ENCODE results near the gene FAM20B. TPM values are rescaled to one million over a fixed set of nuclear protein-coding genes. Genes with fewer than 3 reads are reported as not detected.
"Not testable (repeated sequence)": the region's sequence is repeated elsewhere in the genome, so short reads cannot be mapped to it uniquely, and the experiment has no call there.

FAM20B gene
- total RNA-seq (2014; rRNA removed; shearing (Covaris generic)), result 23.2 and 24.9 TPM in 2 replicates
- polyA plus RNA-seq (2015; cell fraction: cytosol; rRNA removed), result 32.9 and 39.9 TPM in 2 replicates
- 20.1 and 20.9 TPM in 2 replicates for polyA plus RNA-seq (2015; cell fraction: nucleus; rRNA removed)

- DNase-seq (ENCODE audit: low read depth), result peak; percentile 84
These were observed at the start of gene FAM20B for GRCh38 chr1:179025125-179025974. FAM20B (plus strand) TSS chr1:179025894; CDS start chr1:179043848, 17,954 bp downstream.

DNA sequence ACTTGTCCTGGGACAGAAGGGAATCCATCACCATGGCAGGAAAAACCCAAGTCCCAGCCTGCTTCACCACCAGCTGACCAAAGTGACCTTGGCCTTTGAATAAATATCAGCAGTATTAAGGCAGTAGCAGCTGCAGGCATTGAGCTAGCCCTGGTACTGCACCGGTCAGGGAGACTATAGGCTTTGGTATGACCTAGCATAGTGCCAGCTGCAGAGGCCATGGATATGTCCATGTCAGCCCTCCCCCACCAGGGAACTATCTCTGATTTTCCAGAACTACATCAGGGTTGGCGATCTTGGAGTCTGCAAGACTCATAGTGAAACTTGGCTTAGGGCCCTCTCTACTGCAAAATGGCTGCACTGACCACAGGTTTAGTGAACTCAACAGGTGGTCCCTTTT is 49.2 kb upstream of the FAM20B start:
- DNase-seq (ENCODE audit: low read depth), result no peak

- no peak for DNase-seq (ENCODE audit: low read depth)
These were observed 39.5 kb upstream of the FAM20B start for GRCh38 chr1:178986204-178986603.

GRCh38 chr1:178988198-178988597 is 37.5 kb upstream of the FAM20B start:
- not testable (repeated sequence) for DNase-seq (ENCODE audit: low read depth)

DNA sequence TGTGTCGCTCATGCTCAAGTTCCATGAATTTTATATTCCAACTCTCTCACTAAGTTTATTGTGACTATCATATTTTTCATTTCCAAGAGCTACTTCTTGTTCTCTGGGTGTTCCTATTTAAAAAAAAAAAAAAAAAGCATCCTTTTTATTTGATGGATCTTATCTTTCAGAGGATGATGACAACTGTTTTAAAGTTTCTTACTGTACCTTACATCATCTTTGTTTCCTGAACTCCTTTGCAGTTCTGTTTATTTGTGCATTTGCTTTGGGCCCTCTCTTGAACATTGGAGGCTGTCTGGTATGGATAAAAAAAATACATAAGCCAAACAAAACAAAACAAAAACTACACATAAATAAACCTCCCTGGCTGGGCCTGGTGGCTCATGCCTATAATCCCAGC is 32.1 kb upstream of the FAM20B start:
- DNase-seq (ENCODE audit: low read depth), result no peak

GRCh38 chr1:178997428-178997827 is 28.3 kb upstream of the FAM20B start:
- no peak for DNase-seq (ENCODE audit: low read depth)

DNA sequence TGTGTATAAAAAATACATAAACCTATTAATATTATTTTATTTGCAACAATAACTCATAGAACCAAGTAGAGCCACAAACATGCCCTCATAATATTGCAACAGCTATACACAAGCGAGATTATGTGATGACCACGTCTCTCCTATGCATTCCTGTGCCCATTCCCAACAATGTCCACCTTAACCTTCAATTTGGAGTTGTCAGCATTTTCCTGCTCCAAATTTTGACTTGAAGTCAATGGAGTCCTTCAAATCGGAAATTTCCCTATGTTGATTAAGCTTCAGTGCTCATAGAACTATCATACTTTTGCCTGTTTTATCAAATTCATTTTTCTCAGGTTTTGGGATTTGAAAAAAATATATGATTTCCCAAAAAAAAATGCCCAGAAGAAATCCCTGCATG is 27.4 kb upstream of the FAM20B start:
- no peak for DNase-seq (ENCODE audit: low read depth)

- no peak for DNase-seq (ENCODE audit: low read depth)
These were observed 26.6 kb upstream of the FAM20B start for GRCh38 chr1:178999061-178999460.

GRCh38 chr1:179001451-179001850 is 24.2 kb upstream of the FAM20B start:
- no peak for DNase-seq (ENCODE audit: low read depth)

DNA sequence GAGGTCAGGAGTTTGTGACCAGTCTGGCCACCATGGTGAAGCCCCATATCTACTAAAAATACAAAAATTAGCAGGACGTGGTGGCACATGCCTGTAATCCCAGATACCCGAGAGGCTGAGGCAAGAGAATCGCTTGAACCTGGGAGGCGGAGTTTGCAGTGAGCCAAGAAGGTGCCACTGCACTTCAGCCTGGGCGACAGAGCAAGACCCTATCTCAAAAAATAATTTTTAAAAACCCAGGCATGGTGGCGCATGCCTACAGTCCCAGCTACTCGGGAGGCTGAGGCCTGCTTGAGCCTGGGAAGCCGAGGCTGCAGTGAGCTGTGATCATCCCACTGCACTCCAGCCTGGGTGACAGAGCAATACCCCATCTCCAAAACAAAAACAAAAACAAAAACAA is 23.6 kb upstream of the FAM20B start:
- not testable (repeated sequence) for DNase-seq (ENCODE audit: low read depth)

GRCh38 chr1:179002552-179003345 is 22.9 kb upstream of the FAM20B start:
- peak; percentile 68 for DNase-seq (ENCODE audit: low read depth)

DNA sequence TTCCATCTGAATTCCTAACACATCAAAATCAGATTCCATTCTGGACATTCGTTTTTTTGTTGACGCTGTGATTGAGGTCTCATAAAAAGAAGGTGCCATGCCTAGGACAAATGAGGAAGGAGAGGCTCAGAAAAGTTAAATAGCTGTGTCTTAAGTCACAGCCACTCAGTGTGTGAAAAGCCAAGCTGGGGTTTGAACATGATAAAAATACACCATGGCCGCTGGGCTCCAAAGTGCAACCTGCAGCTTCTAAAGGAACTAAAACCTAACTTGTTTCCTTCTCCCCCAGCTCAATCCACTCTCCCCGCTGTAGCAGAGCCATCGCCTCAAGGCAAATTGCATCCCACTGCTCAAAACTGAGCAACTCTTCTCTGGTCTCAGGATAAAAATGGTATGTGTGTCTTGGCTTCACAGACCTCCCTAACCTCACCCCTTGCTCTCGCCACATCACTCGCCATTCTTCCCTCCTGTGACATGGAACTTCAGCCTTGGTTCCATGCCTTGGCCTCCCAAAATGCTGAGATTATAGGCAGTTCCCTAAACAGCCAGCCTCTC is 22.1 kb upstream of the FAM20B start:
- DNase-seq (ENCODE audit: low read depth), result no peak

DNA sequence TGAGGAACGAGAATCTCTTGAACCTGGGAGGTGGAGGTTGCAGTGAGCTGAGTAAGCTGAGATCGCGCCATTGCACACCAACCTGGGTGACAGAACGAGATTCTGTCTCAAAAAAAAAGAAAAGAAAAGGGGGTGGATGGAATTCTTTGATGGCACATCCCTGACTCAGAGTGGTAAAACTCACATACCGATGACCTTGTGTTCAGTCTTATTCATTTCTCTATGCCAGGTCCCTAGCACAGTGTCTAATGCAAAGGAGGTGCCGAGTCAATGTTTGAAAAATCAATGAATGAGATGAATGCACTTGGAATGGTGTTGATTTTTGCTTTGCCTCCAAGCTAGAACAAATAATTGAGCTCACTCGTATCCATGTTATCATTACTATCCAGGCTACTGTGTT is 18.5 kb upstream of the FAM20B start:
- DNase-seq (ENCODE audit: low read depth), result peak; percentile 44

DNA sequence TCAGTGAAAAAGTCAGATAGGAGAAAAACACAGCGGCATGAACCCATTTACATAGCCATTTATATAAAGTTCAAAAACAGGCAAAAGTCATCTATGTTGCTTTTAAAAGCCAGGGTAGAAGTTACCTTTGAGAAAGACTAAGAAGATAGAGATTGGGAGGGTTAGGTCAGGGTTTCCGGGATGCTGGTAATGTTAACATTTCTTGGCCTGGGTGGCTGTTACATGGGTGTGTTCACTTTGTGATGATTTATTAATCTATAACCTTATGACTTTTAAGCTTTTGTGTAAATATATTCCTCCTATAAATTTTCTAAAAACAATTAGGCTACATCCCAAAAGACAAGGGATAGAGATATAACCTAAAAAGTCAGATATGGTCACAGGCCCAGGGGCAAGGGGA is 15.0 kb upstream of the FAM20B start:
- no peak for DNase-seq (ENCODE audit: low read depth)

DNA sequence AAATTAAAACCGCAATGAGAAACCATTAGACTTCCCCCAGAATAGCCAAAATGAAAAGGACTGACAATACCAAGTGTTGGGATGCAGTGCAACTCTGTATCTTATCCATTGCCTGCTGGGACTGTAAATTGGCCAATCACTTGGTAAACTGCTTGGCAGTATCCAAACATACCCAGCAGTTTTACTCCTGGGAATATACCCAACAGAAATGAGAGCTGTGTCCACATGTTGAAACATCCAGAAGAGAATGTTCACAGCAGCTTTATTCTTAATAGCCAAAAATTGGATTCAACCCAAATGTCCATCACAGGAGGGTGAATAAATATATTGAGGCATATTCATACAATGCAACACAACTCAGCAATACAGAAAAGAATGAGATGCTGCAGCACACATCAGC is 13.7 kb upstream of the FAM20B start:
- DNase-seq (ENCODE audit: low read depth), result no peak

DNA sequence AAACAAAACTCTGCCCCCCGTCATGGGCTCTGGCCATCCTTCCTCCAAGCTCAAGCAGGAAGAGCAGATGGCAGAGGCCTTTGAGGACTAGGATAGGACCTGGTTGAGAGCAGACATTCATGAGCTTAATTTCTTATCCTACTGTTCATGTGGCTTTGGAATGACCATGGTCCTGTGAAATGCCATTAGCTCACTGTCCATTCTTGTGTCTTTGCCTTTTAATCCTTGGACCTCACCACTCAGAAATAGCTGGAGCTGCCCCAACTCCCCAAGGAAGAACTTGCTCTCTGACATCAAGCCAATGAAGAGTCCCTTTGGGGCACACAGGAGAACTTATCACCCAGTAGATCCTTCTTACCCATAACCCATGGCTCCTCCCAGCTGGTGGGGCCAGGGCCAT is 11.6 kb upstream of the FAM20B start:
- no peak for DNase-seq (ENCODE audit: low read depth)

GRCh38 chr1:179015396-179015795 is 10.3 kb upstream of the FAM20B start:
- DNase-seq (ENCODE audit: low read depth), result no peak

DNA sequence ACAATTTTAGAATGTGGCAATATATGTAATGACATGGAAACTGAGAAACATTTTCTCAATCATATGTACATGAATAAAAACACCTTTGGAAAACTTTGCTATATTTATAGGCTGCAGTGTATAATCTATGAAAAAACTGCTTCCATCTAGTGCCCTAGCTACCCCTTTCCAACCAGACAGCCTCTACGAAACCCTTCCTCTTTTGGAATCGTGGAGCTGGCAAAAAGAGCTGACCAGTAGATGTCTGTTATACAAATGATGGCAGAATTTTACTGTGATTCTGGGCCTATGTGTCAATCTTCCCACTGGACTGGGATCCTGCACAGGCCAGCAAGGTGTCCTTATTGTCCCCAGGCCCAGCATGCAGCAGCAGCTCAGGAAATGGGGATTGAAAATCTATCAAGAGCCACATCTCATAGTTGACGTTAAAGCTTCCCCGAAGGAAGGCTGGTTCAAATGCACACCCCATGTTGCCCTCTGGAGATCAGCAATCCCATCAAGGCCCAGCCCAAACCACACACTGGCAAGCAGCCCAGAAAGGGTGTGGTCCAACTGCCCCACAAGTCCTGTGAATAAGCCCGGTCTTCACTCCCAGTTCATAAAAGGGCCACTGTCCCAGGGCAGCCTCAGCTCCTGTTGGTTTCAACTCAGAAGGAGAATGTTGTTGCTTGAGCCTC is 8.8 kb upstream of the FAM20B start:
- peak; percentile 98 for DNase-seq (ENCODE audit: low read depth)

- peak; percentile 61 for DNase-seq (ENCODE audit: low read depth)
These were observed 8.0 kb upstream of the FAM20B start for GRCh38 chr1:179017383-179018326.

DNA sequence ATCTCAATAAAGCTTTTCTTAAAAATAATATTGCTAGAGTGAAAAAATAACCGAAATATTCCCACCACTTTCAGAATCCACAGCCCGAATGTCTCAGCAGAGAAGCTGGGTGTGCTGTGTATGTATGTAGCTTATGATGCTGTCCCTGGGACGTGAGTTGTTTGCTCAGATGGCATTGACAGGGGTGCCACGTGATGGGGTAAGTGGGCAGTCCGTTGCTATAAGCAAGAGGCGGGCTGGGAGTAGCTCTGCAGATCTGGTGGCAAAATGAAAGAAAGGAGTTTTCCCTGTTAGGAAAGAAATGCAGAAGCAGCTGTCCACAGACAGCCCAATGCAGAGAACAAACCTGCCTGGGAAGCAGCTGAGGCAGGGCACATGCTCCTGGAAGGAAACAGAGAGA is 3.8 kb upstream of the FAM20B start:
- peak; percentile 20 for DNase-seq (ENCODE audit: low read depth)
